ENCODE results near the gene PIPOX.

DNA sequence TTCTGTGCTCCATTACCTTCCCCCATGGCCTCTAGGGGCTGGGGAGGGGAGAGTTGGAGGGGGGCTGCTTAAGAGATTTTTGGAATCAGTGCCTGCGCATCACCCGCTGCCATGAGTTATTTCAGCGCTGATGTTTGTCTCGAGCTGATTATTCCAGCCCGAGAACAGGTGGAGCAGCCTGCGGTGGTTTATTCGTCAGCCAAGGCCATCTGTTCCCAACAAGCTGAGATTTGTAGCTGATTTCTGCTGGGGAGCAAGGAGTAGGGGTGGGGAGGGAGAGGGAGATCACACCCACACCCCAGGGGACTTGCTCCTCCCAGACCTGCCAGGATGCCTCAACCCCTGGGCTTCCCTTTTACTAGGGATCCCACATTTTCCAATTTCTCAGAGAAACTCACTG, 23.1 kb downstream of the PIPOX start:
- TF ChIP-seq, protein P1, sequence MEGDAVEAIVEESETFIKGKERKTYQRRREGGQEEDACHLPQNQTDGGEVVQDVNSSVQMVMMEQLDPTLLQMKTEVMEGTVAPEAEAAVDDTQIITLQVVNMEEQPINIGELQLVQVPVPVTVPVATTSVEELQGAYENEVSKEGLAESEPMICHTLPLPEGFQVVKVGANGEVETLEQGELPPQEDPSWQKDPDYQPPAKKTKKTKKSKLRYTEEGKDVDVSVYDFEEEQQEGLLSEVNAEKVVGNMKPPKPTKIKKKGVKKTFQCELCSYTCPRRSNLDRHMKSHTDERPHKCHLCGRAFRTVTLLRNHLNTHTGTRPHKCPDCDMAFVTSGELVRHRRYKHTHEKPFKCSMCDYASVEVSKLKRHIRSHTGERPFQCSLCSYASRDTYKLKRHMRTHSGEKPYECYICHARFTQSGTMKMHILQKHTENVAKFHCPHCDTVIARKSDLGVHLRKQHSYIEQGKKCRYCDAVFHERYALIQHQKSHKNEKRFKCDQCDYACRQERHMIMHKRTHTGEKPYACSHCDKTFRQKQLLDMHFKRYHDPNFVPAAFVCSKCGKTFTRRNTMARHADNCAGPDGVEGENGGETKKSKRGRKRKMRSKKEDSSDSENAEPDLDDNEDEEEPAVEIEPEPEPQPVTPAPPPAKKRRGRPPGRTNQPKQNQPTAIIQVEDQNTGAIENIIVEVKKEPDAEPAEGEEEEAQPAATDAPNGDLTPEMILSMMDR (IDR thresholded peaks at IDR 0.05): no peak
- TF ChIP-seq POLR2A (IDR thresholded peaks at IDR 0.05) (no peak), POLR2AphosphoS5 (IDR thresholded peaks at IDR 0.05) (no peak)
